Calu3 (cell line): Measurements from ENCODE around the gene PLEKHG2. TPM values are rescaled to one million over a fixed set of nuclear protein-coding genes. Genes with fewer than 3 reads are reported as not detected.

Experiments used
- BruUV-seq: library from RNA; stranded (reverse); fragments of 400-500 nt; replicated peaks from 2 replicates; lab custom pipeline; 2021; lab: Mats Ljungman, UMichigan
- CTCF ChIA-PET: fragments of 300-600 bp; sonication (Branson Sonifier 250); formaldehyde crosslinking; loops from one replicate; lab custom pipeline; 2022; ENCODE audit warnings: antibody characterized with exemption; lab: Charles Lee
- DNase-seq: peaks from one replicate; pipeline ENCODE4 v3.0.0; 2022
- H3K27ac Mint-ChIP-seq: one replicate; pipeline ENCODE4 v1.8.0; 2022; ENCODE audit warnings: mixed read lengths; ENCODE audit not compliant: unreplicated experiment
- H3K27me3 Mint-ChIP-seq: one replicate; pipeline ENCODE4 v1.8.0; 2022; ENCODE audit warnings: mixed read lengths; ENCODE audit not compliant: unreplicated experiment
- H3K36me3 Mint-ChIP-seq: one replicate; pipeline ENCODE4 v1.8.0; 2022; ENCODE audit warnings: mild to moderate bottlenecking, moderate library complexity, mixed read lengths; ENCODE audit not compliant: insufficient read depth, unreplicated experiment
- H3K4me1 Mint-ChIP-seq: one replicate; pipeline ENCODE4 v1.8.0; 2022; ENCODE audit warnings: mild to moderate bottlenecking, low read depth, mixed read lengths; ENCODE audit not compliant: unreplicated experiment
- H3K4me3 Mint-ChIP-seq: one replicate; pipeline ENCODE4 v1.8.0; 2022; ENCODE audit warnings: mild to moderate bottlenecking, low read depth, moderate library complexity, mixed read lengths; ENCODE audit not compliant: unreplicated experiment
- H3K9me3 Mint-ChIP-seq: one replicate; pipeline ENCODE4 v1.8.0; 2022; ENCODE audit warnings: low read depth, mixed read lengths; ENCODE audit not compliant: unreplicated experiment
- intact Hi-C: fragments of 100-400 bp; cut with micrococcal nuclease; formaldehyde crosslinking; loops from one replicate; pipeline ENCODE4 v1.10.0; 2022; ENCODE audit not compliant: unreplicated experiment
- total RNA-seq: library from RNA; stranded (reverse); gene quantifications from 2 replicates; pipeline ENCODE4 v1.2.3, GENCODE V29; 2022
- TF ChIP-seq, protein P1 (sequence below): fragments of 200-600 bp; IDR thresholded peaks from one replicate; pipeline ENCODE4 v1.8.0; 2022; ENCODE audit warnings: antibody characterized with exemption; ENCODE audit not compliant: unreplicated experiment

Gene PLEKHG2
- total RNA-seq, 1 experiment from 2014 or later, result 65.3 TPM

DNA sequence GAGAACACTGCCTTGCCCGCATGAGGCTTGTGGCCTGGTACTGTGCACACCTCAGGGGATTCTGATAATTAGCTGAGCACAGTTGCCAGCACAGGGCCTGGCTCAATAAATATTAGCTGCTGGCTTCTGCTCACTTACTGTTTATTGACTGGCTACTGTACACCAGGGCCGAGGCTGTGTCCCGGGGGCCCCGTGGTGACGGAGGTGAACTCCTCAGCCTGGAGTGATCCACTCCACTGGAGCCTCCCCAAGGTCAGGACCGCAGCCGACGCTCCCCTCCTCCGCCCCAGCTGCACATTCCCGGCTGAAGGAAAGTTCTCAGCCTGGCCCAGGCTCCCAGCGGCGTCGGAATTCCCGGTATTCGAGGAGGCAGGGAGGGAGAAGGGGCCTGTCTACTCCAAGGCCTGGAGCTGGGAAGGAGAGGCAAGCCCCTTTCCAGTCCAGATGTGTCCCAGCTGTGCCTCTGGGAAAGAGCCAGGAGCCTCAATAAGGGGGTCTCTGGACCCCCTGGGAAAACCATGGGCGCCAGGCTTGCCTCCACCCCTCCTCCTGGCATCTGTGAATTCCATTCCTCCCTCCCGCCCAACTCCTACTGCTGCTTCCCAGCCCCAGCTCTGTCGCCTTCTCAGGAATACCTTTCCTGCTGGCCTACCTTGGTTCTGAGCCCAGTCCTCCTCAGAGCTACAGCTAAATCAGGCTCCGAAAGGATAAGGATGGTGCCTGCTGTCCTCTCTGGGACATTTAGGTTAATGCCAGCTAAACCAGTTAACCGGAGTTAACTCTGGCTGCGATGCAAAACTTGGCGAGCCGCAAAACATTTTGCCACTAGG is 16.0 kb downstream of the PLEKHG2 start:
- no TSS peak for BruUV-seq
- Mint-ChIP-seq H3K36me3 (peaks cover 64% of the 10 kb centered on the region), H3K9me3 (no peaks in the 10 kb centered on the region), H3K27me3 (no peaks in the 10 kb centered on the region), H3K4me3 (no peak overlapping the region), H3K4me1 (peaks cover 13% of the 10 kb centered on the region), H3K27ac (no peak overlapping the region)
- TF ChIP-seq, protein P1, sequence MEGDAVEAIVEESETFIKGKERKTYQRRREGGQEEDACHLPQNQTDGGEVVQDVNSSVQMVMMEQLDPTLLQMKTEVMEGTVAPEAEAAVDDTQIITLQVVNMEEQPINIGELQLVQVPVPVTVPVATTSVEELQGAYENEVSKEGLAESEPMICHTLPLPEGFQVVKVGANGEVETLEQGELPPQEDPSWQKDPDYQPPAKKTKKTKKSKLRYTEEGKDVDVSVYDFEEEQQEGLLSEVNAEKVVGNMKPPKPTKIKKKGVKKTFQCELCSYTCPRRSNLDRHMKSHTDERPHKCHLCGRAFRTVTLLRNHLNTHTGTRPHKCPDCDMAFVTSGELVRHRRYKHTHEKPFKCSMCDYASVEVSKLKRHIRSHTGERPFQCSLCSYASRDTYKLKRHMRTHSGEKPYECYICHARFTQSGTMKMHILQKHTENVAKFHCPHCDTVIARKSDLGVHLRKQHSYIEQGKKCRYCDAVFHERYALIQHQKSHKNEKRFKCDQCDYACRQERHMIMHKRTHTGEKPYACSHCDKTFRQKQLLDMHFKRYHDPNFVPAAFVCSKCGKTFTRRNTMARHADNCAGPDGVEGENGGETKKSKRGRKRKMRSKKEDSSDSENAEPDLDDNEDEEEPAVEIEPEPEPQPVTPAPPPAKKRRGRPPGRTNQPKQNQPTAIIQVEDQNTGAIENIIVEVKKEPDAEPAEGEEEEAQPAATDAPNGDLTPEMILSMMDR, result no peak
- DNase-seq, result no peak
- intact Hi-C loops, result no loop called here
- CTCF ChIA-PET, result interaction anchor here (0.6 kb wide), 1 partner anchor 160 kb away, joined by 3 read pairs; no protein-coding TSS in a partner anchor

DNA sequence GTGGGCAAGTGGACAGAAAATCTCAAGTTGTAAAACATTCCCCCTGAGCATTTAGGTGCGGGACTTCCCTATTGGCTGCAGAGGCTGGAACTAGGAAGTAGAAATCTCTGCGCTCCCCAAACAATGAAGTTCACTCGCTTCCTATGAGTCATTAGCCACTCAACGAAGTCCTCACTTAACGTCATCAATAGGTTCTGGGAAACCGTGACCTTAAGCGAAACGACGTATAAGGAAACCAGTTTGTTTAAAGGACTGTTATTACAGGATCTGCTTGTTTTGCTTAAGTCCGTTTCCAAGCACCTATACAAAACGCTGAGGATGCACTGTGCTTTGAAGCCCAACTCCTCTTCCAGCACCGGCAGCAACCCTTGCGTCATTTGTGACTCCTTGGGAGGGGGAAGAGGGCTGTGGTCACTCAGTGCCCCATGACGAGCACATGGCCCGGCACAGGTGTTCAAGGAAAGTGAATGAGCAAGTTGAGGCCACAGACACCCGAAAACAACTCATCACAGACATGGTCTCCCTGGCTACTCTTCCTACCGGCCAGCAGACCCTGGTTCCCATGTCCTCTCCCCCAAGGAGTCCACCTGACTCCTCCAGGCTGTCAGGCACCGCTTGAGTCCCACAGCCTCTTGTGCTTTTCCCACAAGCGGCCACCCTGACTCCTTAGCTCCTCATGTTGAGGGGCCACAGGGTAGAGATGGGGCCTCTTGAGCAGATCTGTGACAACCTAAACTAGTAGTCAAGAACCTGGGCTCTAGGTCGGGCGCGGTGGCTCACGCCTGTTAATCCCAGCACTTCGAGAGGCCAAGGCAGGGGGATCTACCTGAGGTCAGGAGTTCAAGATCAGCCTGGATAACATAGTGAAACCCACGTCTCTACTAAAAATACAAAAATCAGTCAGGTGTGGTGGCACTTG is 18.5 kb downstream of the PLEKHG2 start:
- H3K27me3 Mint-ChIP-seq, result no peaks in the 10 kb centered on the region
- DNase-seq, result peak; percentile 87
- H3K9me3 Mint-ChIP-seq, result no peaks in the 10 kb centered on the region
- BruUV-seq, result TSS peak; percentile 84
- H3K4me3 Mint-ChIP-seq, result peak overlapping the region; percentile 43
- H3K27ac Mint-ChIP-seq, result peak overlapping the region; percentile 96
- intact Hi-C loops, result loop anchor here (1.0 to 2.0 kb wide), 2 partner anchors 18 to 40 kb away; partner anchors contain the start of genes MED29, PAF1 and PLEKHG2
- H3K36me3 Mint-ChIP-seq, result peaks cover 79% of the 10 kb centered on the region
- H3K4me1 Mint-ChIP-seq, result peaks cover 24% of the 10 kb centered on the region
- TF ChIP-seq, protein P1, result no peak
- CTCF ChIA-PET, result no interaction called here

DNA sequence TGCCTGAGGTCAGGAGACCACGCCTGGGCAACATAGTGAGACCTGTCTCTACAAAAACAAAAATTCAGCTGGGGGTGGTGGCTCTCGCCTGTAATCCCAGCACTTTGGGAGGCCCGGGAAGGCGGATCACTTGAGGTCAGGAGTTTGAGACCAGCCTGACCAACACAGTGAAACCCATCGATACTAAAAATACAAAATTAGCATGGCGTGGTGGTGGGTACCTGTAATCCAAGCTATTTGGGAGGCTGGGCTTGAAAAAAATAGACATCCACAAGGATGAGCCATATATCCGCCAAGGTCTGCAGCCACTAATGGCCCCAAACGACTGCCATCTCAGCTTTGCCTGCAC is 20.2 kb downstream of the PLEKHG2 start:
- BruUV-seq, result no TSS peak
- Mint-ChIP-seq H3K4me1 (peaks cover 33% of the 10 kb centered on the region), H3K27ac (peak overlapping the region; percentile 97), H3K36me3 (peaks cover 94% of the 10 kb centered on the region), H3K9me3 (no peaks in the 10 kb centered on the region), H3K27me3 (peaks cover 5% of the 10 kb centered on the region), H3K4me3 (no peak overlapping the region)
- DNase-seq, result no peak
- TF ChIP-seq, protein P1, result no peak
- intact Hi-C loops, result no loop called here
- CTCF ChIA-PET, result no interaction called here

DNA sequence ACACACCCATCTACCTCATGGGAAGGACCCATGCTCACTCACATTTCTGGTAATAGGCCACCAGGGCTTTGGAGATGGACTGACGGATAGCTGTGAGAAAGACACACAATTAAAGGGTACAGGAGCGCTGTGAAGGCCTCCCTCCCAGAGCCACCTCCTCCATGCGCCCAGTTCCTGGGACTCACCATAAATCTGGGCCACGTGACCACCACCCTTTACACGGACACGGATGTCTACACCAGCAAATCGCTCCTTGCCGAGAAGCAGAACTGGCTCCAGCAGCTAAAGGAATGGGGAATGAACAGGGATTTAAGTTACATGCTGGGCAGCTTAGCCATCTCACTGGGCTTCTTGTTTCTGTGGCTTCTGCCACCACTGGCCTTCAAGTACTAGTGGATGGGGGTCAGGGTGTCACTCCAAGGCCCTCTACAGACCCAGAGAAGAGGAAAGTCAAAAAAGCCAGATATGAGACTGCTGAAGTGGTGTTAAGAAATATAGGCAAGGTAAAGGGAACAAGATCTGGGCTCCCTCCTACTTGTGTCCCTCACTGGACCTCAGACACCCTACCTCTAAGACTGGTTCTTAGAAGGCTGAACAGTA is 21.1 kb downstream of the PLEKHG2 start:
- TF ChIP-seq, protein P1, result no peak
- BruUV-seq, result no TSS peak
- peaks cover 9% of the 10 kb centered on the region for H3K27me3 Mint-ChIP-seq
- no peak for DNase-seq
- intact Hi-C loops, result no loop called here
- peak overlapping the region; percentile 96 for H3K4me3 Mint-ChIP-seq
- no peaks in the 10 kb centered on the region for H3K9me3 Mint-ChIP-seq
- H3K4me1 Mint-ChIP-seq, result peaks cover 33% of the 10 kb centered on the region
- CTCF ChIA-PET, result no interaction called here
- peak overlapping the region; percentile 97 for H3K27ac Mint-ChIP-seq
- peaks cover 89% of the 10 kb centered on the region for H3K36me3 Mint-ChIP-seq
